ENCODE data around the gene DNAH7. TPM values are rescaled to one million over a fixed set of nuclear protein-coding genes. Genes with fewer than 3 reads are reported as not detected.
A peak's percentile ranks its signal among the peaks of the same experiment; 100 is the strongest.

Gene DNAH7
- total RNA-seq, 1 experiment from 2014 or later: 0.09 TPM

GRCh38 chr2:195697681-195698220 lies 370.9 kb downstream of the DNAH7 start:
- H2BK20ac ChIP-seq (ENCODE audit: low read depth, low read length, poor library complexity, severe bottlenecking): no peak overlapping the region
- peaks cover 5% of the 10 kb centered on the region; the same call in 1 of the 2 replicates for H3K4me1 ChIP-seq (ENCODE audit: insufficient read depth, low read length)
- H3K23ac ChIP-seq (ENCODE audit: insufficient read length, low read depth, low read length): no peak overlapping the region
- H3T11ph ChIP-seq (ENCODE audit: low read length): no peak overlapping the region
- H3K18ac ChIP-seq (ENCODE audit: insufficient read length, low read depth, low read length): no peak overlapping the region
- no peak overlapping the region for H2BK120ac ChIP-seq (ENCODE audit: low read depth, low read length, poor library complexity, severe bottlenecking)
- H3K9ac ChIP-seq (ENCODE audit: extremely low read depth, insufficient read length, low read length): no peak overlapping the region
- no peaks in the 10 kb centered on the region for H3K27me3 ChIP-seq (ENCODE audit: insufficient read depth, low read length)
- no peak for TF ChIP-seq CTCF (conservative IDR thresholded peaks at IDR 0.05)
- no CpG with 5 or more reads among the region's 3 CpGs for WGBS (ENCODE audit: extremely low coverage, insufficient read length, low lambda C conversion rate)
- H2AFZ ChIP-seq (ENCODE audit: low read length): no peak overlapping the region
- H2BK12ac ChIP-seq (ENCODE audit: insufficient read length, low read depth, low read length): no peak overlapping the region
- H3K23me2 ChIP-seq (ENCODE audit: insufficient read length, low read depth, low read length, poor library complexity, severe bottlenecking): no peaks in the 10 kb centered on the region
- H3K27ac ChIP-seq (ENCODE audit: insufficient read length, low read depth, low read length): no peak overlapping the region
- no peak overlapping the region for H4K5ac ChIP-seq (ENCODE audit: insufficient read length, low read depth, low read length)
- Mint-ChIP-seq H3K27me3 (ENCODE audit: low read depth) (no peaks in the 10 kb centered on the region), H3K4me3 (no peak overlapping the region), H3K9me3 (peaks cover 14 to 22% of the 10 kb centered on the region in 2 experiments; a peak in 4 of 5 replicates), H3K36me3 (ENCODE audit: insufficient read depth in 1 of 3, low read depth in 3 of 3) (peaks cover 14 to 47% (median 38%) of the 10 kb centered on the region in 3 experiments), H3K27ac (0 out of 7 replicates have a peak overlapping the region, but pooled peaks of 1 of the 3 experiments have one; percentile 78), H3K4me1 (peaks cover 34 to 38% of the 10 kb centered on the region in 2 experiments)
- no peak for DNase-seq
- H2BK15ac ChIP-seq (ENCODE audit: low read depth, low read length): no peak overlapping the region
- H4K91ac ChIP-seq (ENCODE audit: insufficient read length, low read depth, low read length): no peak overlapping the region
- no peaks in the 10 kb centered on the region for H3K9me3 ChIP-seq (ENCODE audit: control insufficient read depth, low read depth, low read length)
- H4K20me1 ChIP-seq (ENCODE audit: control insufficient read depth, insufficient read depth, insufficient read length): no peaks in the 10 kb centered on the region
- H3K56ac ChIP-seq (ENCODE audit: insufficient read length, low read depth, low read length): no peak overlapping the region
- H3K79me2 ChIP-seq (ENCODE audit: insufficient read depth, low read length): peaks cover 7% of the 10 kb centered on the region; the same call in 1 of the 2 replicates
- H3K14ac ChIP-seq (ENCODE audit: insufficient read depth, low read length): no peak overlapping the region
- no peak overlapping the region for H3K4me2 ChIP-seq (ENCODE audit: insufficient read depth, insufficient read length, low read length)
- H3K79me1 ChIP-seq (ENCODE audit: insufficient read depth, low read depth, low read length, poor library complexity, severe bottlenecking): peaks cover 8% of the 10 kb centered on the region
- no peak overlapping the region for H2BK5ac ChIP-seq (ENCODE audit: insufficient read length, low read length)
- H4K8ac ChIP-seq (replicated peaks; ENCODE audit: insufficient read length, low read depth, low read length): no peak overlapping the region
- H3K4ac ChIP-seq (ENCODE audit: low read depth, low read length): no peak overlapping the region
- no peak overlapping the region for H2AK5ac ChIP-seq (ENCODE audit: insufficient read length, low read length)

All from H9 (cell line).